Activated CD4-positive, CD25-positive, alpha-beta regulatory T cell treated with anti-CD3 and anti-CD28 coated beads, Interleukin-2, amount 50 U/mL, for 16 hours (primary cell): ENCODE results near the gene HIGD1B.
"Not testable (repeated sequence)": the region's sequence is repeated elsewhere in the genome, so short reads cannot be mapped to it uniquely, and the experiment has no call there.

Source experiments
- DNase-seq: peaks from one replicate; pipeline ENCODE4 v3.0.0-alpha.2; 2020; ENCODE audit warnings: low read depth, low spot score

The HIGD1B gene

GRCh38 chr17:44847586-44847985, at the start of gene HIGD1B:
TSS of gene HIGD1B (plus strand) at chr17:44847883. CDS start at chr17:44848153, 270 bp downstream.
- no peak for DNase-seq

- DNase-seq = no peak
These were observed 49.3 kb upstream of the HIGD1B start for GRCh38 chr17:44798356-44798755.

- no peak for DNase-seq
These were observed 45.8 kb upstream of the HIGD1B start for GRCh38 chr17:44801880-44802279.

GRCh38 chr17:44804302-44805089, 43.2 kb upstream of the HIGD1B start:
- DNase-seq = no peak

- DNase-seq = no peak
These were observed 40.4 kb upstream of the HIGD1B start for GRCh38 chr17:44807093-44807816.

GRCh38 chr17:44807817-44808155, 39.9 kb upstream of the HIGD1B start:
- DNase-seq = no peak

GRCh38 chr17:44808156-44808555, 39.5 kb upstream of the HIGD1B start:
- no peak for DNase-seq

- not testable (repeated sequence) for DNase-seq
These were observed 38.9 kb upstream of the HIGD1B start for GRCh38 chr17:44808656-44809388.

GRCh38 chr17:44812263-44812662, 35.4 kb upstream of the HIGD1B start:
- DNase-seq = no peak

- not testable (repeated sequence) for DNase-seq
These were observed 29.2 kb upstream of the HIGD1B start for GRCh38 chr17:44818508-44818907.

- no peak for DNase-seq
These were observed 27.0 kb upstream of the HIGD1B start for GRCh38 chr17:44820631-44821212.

GRCh38 chr17:44825236-44825635, 22.4 kb upstream of the HIGD1B start:
- not testable (repeated sequence) for DNase-seq

GRCh38 chr17:44826123-44826790, 21.4 kb upstream of the HIGD1B start:
- DNase-seq = no peak

GRCh38 chr17:44827863-44828262, 19.8 kb upstream of the HIGD1B start:
- DNase-seq = no peak

- DNase-seq = no peak
These were observed 18.7 kb upstream of the HIGD1B start for GRCh38 chr17:44828919-44829522.

GRCh38 chr17:44829523-44830358, 17.9 kb upstream of the HIGD1B start, which contains the start of gene GJC1:
TSS of gene GJC1 (minus strand) at chr17:44830287. CDS start at chr17:44805817, 24,470 bp downstream.
- no peak for DNase-seq

- no peak for DNase-seq
These were observed 17.1 kb upstream of the HIGD1B start for GRCh38 chr17:44830359-44831288.

GRCh38 chr17:44831371-44831770, 16.3 kb upstream of the HIGD1B start:
- DNase-seq = no peak

GRCh38 chr17:44832805-44833204, 14.9 kb upstream of the HIGD1B start:
- DNase-seq = no peak
